OCI-M1 (cell line): Measurements from ENCODE around the gene ZNF524.
"Not testable (repeated sequence)": the region's sequence is repeated elsewhere in the genome, so short reads cannot be mapped to it uniquely, and the experiment has no call there.

Experiments
- DNase-seq: peaks from one replicate; lab custom pipeline; 2025; lab: John Stamatoyannopoulos, UW

The ZNF524 gene

DNA sequence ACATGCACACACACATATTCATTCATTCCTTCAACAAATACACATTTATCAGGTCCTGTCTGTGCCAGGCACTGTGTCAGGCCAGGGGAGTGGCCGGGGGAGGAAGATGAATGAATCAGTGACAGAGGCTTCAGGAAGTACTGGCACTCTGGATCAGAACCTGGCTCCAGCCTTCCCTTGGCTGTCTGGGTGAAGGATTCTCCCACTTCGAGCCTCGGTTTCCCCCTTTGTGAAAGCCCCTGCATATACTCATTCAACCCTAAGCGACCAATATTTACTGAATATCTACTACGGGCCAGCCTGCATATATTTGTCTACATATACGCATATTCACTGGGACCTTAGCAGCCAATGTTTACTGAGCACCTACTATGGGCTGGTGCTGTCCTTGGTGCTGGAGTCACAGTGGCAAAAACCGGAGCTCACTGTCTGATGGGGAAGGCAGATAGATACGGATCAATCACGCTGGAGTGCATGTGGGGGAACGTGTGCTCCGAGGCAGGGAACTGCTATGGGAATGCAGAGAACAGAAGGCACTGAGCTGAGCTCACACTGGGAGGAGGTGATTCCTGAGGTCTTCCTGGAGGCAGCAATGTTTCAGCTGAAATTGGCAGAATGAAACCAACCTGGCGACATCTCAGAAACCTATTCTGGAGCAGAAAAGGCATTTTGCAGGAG lies 18.8 kb upstream of the ZNF524 start:
- peak; percentile 57 for DNase-seq

- no peak for DNase-seq
Observed at GRCh38 chr19:55581823-55582223, 18.3 kb upstream of the ZNF524 start.

DNA sequence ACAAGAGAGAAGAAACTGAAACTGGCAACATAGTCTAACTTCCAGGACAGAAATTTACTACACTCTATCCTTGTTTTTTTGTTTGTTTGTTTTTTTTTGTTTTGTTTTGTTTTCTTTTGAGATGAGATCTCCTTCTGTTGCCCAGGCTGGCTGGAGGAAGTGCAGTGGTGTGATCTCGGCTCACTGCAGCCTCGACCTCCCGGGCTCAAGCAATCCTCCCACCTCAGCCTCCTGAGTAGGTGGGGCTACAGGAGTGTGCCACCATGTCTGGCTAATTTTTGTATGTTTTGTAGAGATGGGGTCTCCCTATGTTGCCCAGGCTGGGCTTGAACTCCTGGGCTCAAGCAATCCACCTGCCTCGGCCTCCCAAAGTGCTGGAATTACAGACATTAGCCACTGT lies 17.8 kb upstream of the ZNF524 start:
- DNase-seq = not testable (repeated sequence)

DNA sequence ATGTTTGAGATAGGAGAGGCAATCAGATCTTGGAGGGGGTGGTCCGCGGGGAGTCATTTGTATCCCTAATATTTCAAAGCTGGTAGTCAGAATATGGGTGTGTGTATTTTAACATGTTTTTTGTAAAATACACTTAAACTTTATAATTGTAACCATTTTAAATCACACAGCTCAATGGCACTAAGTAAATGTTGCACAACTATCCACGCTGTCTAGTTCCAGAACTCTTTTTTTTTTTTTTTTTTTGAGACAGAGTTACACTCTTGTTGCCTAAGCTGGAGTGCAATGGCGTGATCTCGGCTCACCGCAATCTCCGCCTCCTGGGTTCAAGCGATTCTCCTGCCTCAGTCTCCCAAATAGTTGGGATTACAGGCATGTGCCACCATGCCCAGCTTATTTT lies 16.2 kb upstream of the ZNF524 start:
- not testable (repeated sequence) for DNase-seq

- no peak for DNase-seq
Observed at GRCh38 chr19:55584871-55585270, 15.2 kb upstream of the ZNF524 start.

DNA sequence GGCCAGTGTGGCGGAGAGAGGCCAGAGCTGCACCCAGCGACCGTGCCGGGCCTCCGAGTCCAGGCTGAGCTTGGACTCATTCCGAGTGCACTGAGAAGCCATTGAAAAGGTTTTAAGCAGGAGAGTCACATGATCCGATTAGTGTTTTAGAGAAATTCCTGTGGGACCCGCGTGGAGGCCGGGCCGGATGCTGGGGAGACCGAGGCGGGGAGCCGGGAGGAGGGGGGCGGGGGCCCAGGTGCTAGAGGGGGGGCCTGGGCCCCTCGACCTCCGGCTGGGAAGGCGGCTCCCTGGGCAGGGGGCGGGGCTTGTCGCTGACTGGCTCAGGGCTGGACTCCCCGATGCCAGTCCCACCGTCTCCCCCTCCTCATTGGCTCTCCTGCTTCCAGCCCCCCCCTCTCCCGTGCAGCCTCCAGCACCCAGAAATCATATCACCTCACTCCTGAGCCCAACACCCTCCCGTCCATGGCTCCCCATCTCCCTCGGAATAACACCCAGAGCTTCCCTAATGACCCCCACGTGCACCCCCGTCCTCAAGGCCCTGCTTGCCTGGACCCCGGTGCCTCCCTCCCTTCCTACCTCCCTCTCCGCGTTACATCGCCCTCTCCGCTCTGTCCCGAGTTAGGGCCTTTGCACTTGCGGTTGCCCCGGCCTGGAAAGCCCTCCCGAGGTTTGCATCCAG lies 14.3 kb upstream of the ZNF524 start:
- no peak for DNase-seq

DNA sequence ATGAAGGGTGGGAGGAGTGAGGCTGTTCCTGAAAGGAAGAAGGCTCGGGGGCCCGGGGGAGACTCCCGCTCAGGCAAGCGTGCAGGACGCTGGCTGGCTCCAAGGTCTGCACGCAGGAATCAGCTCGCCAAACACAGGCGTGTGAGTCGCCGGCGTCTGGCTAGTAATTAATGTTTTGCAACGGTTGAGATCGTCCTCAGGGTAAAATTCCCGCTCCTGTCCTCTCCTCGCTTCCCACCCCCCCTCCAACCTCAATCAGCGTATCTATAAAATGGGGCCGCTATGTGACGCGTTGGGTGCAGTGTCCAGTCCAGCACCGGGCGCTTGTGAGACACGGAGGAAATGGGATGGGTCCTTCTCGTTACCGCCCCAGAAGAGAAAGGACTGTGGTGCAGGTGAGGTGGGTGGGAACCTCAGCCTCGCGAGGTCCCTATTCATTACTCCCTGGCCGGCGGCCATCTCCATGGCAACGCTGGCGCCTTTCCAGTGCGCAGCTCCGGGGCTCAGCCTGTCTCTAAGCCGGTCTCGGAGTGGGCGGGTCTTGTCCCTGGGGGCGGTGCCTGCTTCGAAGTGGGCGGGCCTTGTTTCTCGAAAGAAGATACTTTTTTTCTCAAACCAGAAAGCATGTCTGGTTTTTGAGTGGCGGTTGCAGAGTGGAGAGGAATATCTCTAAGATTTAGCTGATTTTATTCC lies 13.0 kb upstream of the ZNF524 start:
- peak; percentile 99 for DNase-seq

- DNase-seq = no peak
Observed at GRCh38 chr19:55588738-55589137, 11.3 kb upstream of the ZNF524 start.

- DNase-seq = no peak
Observed at GRCh38 chr19:55590109-55590508, 10.0 kb upstream of the ZNF524 start.

DNA sequence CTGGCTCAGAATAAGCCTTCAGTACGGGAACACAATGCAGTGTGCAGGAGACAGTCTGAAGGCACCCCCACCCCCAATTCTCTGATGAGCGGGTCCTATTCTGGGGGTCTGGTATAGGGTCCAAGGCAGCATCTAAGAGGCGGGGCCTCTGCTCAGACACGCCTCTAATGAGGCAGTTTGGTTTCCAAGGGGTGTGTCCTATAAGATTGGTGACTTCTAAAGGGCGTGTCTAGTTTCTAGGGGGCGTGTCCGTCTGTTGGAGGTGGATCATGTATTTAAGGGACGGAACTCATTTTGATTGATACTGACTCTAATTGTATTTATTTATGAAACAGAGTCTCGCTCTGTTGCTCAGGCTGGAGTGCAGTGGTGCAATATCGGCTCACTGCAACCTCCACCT lies 9.5 kb upstream of the ZNF524 start:
- DNase-seq = peak; percentile 50

DNA sequence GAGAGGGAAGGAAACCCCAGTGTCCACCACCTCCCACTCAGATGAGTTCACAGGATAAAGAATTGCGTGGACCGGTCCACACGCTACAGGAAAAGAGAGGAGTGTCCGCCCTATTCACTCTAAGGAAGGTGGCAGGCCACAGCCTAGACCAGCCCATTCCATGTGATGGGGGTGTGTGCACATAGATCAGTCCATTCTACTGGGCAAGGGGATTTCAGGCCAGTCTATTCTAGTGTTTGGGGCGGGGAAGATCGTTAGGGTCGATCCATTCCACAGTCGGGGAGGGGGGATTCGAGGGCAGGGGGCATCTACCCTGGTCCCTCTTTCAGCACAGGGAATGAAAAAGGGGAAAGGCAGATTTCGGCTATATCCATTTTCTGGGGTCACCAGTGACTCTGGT lies 8.5 kb upstream of the ZNF524 start:
- peak; percentile 46 for DNase-seq

DNA sequence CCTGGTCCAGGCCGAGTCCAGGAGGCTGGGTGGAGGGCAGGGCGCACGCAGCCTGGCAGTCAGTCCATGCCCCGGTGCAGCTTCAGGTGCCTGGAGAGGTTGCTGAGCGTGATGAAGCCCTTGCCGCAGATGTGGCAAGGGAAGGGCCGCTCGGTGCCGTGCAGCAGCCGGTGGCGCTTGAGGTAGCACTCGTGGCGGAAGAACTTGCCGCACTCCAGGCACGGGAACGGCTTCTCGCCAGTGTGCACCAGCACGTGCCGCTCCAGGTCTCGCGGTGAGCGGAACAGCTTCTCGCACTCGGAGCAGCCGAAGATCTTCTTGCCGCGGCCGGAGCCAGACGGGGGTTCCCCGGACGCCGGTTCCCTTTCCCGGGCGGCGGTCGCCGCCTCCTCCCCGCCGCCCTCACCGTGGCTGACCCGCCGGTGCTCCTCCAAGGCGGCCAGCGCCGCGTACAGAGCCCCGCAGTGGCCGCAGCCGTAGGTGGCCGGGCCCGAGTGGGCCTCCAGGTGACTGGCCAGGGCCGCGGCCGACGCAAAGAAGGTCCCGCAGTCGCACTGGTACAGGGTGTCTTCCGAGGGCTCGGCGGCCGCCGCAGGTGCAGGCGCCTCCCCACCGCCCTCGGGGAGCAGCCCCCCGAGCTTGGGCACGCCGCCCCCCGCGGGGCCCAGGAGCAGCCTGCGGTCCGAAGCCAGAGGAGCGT lies 7.5 kb upstream of the ZNF524 start:
- DNase-seq = no peak

GRCh38 chr19:55593096-55593772 lies 6.9 kb upstream of the ZNF524 start:
- DNase-seq = no peak

- DNase-seq = no peak
Observed at GRCh38 chr19:55594996-55595545, 5.0 kb upstream of the ZNF524 start.

GRCh38 chr19:55596304-55596703 lies 3.8 kb upstream of the ZNF524 start:
- no peak for DNase-seq

DNA sequence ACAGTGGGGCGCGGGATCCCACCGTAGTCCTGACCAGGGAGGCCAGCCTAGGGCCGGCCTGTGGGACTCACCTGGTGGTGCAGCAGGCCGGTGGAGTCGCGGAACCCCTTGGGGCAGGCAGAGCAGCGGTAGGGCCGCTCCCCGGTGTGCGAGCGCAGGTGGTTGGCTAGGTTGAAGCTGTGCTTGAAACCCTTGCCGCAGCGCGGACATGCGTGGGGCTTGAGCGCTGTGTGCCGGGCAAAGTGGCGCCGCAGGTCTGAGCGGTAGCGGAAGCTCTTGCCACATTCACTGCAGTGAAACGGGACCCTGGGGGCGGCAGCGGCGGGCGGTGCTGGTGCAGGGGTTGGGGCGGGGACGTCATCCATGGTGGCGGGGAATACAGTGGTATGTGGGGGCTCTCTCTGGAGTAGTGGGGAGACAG lies 2.6 kb upstream of the ZNF524 start:
- no peak for DNase-seq

- no peak for DNase-seq
Observed at GRCh38 chr19:55598034-55598433, 2.1 kb upstream of the ZNF524 start.

GRCh38 chr19:55598719-55599467 lies 1.2 kb upstream of the ZNF524 start:
- peak; percentile 98 for DNase-seq

- peak; percentile 99 for DNase-seq
Observed at GRCh38 chr19:55599468-55599841, 633 bp upstream of the ZNF524 start, which contains the start of gene FIZ1. FIZ1 (minus strand) TSS chr19:55599517; CDS start chr19:55597865, 1,652 bp downstream.

- no peak for DNase-seq
Observed at GRCh38 chr19:55600662-55601028, 557 bp downstream of the ZNF524 start.

GRCh38 chr19:55601084-55601483 lies 996 bp downstream of the ZNF524 start:
- DNase-seq = no peak
